Measurements from ENCODE around the gene SGK2.

DNA sequence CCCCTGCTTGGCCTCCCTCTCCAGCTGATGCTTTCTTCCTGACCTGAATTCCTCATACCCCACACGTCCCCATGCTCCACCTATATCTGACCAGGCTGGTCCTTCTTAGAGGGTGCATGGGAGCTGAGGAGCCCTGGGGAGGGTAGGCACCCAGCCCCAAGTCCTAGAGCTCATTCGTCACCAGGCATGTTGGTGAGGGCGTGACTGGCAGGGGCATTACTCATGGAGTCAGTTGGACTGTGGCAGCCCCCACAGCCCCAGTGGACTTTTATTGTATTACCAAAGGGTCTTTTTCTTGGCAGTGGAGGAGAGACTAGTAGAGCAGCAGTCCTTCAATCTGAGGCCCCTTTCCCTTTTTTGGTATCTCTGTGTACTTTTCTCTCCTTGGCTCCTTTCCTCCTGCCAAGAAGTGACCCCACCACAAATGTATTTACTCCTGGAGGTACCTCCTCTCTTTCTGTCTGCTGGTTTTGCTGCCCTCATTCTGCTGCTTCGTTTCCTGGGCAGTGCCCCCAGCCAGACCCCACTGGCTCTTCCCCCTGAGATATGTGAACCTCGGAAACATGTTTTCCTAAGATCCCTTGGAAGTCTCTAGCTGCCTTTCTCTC, 10.4 kb upstream of the SGK2 start:
- TF ChIP-seq, protein P1, sequence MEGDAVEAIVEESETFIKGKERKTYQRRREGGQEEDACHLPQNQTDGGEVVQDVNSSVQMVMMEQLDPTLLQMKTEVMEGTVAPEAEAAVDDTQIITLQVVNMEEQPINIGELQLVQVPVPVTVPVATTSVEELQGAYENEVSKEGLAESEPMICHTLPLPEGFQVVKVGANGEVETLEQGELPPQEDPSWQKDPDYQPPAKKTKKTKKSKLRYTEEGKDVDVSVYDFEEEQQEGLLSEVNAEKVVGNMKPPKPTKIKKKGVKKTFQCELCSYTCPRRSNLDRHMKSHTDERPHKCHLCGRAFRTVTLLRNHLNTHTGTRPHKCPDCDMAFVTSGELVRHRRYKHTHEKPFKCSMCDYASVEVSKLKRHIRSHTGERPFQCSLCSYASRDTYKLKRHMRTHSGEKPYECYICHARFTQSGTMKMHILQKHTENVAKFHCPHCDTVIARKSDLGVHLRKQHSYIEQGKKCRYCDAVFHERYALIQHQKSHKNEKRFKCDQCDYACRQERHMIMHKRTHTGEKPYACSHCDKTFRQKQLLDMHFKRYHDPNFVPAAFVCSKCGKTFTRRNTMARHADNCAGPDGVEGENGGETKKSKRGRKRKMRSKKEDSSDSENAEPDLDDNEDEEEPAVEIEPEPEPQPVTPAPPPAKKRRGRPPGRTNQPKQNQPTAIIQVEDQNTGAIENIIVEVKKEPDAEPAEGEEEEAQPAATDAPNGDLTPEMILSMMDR (conservative IDR thresholded peaks at IDR 0.05; ENCODE audit: low read depth in 2 of 2): no peak
- TF ChIP-seq EZH2 (IDR thresholded peaks at IDR 0.05; ENCODE audit: low read depth, unreplicated experiment): no peak
- TF ChIP-seq, protein P2, sequence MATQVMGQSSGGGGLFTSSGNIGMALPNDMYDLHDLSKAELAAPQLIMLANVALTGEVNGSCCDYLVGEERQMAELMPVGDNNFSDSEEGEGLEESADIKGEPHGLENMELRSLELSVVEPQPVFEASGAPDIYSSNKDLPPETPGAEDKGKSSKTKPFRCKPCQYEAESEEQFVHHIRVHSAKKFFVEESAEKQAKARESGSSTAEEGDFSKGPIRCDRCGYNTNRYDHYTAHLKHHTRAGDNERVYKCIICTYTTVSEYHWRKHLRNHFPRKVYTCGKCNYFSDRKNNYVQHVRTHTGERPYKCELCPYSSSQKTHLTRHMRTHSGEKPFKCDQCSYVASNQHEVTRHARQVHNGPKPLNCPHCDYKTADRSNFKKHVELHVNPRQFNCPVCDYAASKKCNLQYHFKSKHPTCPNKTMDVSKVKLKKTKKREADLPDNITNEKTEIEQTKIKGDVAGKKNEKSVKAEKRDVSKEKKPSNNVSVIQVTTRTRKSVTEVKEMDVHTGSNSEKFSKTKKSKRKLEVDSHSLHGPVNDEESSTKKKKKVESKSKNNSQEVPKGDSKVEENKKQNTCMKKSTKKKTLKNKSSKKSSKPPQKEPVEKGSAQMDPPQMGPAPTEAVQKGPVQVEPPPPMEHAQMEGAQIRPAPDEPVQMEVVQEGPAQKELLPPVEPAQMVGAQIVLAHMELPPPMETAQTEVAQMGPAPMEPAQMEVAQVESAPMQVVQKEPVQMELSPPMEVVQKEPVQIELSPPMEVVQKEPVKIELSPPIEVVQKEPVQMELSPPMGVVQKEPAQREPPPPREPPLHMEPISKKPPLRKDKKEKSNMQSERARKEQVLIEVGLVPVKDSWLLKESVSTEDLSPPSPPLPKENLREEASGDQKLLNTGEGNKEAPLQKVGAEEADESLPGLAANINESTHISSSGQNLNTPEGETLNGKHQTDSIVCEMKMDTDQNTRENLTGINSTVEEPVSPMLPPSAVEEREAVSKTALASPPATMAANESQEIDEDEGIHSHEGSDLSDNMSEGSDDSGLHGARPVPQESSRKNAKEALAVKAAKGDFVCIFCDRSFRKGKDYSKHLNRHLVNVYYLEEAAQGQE (IDR thresholded peaks at IDR 0.05; ENCODE audit: unreplicated experiment): no peak
- TF ChIP-seq EZH2phosphoT487 (IDR thresholded peaks at IDR 0.05; ENCODE audit: unreplicated experiment): no peak
- TF ChIP-seq, protein P3, sequence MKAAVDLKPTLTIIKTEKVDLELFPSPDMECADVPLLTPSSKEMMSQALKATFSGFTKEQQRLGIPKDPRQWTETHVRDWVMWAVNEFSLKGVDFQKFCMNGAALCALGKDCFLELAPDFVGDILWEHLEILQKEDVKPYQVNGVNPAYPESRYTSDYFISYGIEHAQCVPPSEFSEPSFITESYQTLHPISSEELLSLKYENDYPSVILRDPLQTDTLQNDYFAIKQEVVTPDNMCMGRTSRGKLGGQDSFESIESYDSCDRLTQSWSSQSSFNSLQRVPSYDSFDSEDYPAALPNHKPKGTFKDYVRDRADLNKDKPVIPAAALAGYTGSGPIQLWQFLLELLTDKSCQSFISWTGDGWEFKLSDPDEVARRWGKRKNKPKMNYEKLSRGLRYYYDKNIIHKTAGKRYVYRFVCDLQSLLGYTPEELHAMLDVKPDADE (IDR thresholded peaks at IDR 0.05): no peak
- no peak for TF ChIP-seq STAT1 (IDR thresholded peaks at IDR 0.05; ENCODE audit: unreplicated experiment)
- TF ChIP-seq POLR2AphosphoS5 (IDR thresholded peaks at IDR 0.05; ENCODE audit: low read depth): no peak
- TF ChIP-seq ZNF114 (CRISPR knock-in tag; IDR thresholded peaks at IDR 0.05): no peak
- TF ChIP-seq NANOG (IDR thresholded peaks at IDR 0.05; ENCODE audit: borderline replicate concordance): no peak
- no peak for TF ChIP-seq JUNB (IDR thresholded peaks at IDR 0.05; ENCODE audit: unreplicated experiment)
- TF ChIP-seq CREB1 (CRISPR knock-in tag; IDR thresholded peaks at IDR 0.05; ENCODE audit: low read depth): no peak
- TF ChIP-seq, protein P4, sequence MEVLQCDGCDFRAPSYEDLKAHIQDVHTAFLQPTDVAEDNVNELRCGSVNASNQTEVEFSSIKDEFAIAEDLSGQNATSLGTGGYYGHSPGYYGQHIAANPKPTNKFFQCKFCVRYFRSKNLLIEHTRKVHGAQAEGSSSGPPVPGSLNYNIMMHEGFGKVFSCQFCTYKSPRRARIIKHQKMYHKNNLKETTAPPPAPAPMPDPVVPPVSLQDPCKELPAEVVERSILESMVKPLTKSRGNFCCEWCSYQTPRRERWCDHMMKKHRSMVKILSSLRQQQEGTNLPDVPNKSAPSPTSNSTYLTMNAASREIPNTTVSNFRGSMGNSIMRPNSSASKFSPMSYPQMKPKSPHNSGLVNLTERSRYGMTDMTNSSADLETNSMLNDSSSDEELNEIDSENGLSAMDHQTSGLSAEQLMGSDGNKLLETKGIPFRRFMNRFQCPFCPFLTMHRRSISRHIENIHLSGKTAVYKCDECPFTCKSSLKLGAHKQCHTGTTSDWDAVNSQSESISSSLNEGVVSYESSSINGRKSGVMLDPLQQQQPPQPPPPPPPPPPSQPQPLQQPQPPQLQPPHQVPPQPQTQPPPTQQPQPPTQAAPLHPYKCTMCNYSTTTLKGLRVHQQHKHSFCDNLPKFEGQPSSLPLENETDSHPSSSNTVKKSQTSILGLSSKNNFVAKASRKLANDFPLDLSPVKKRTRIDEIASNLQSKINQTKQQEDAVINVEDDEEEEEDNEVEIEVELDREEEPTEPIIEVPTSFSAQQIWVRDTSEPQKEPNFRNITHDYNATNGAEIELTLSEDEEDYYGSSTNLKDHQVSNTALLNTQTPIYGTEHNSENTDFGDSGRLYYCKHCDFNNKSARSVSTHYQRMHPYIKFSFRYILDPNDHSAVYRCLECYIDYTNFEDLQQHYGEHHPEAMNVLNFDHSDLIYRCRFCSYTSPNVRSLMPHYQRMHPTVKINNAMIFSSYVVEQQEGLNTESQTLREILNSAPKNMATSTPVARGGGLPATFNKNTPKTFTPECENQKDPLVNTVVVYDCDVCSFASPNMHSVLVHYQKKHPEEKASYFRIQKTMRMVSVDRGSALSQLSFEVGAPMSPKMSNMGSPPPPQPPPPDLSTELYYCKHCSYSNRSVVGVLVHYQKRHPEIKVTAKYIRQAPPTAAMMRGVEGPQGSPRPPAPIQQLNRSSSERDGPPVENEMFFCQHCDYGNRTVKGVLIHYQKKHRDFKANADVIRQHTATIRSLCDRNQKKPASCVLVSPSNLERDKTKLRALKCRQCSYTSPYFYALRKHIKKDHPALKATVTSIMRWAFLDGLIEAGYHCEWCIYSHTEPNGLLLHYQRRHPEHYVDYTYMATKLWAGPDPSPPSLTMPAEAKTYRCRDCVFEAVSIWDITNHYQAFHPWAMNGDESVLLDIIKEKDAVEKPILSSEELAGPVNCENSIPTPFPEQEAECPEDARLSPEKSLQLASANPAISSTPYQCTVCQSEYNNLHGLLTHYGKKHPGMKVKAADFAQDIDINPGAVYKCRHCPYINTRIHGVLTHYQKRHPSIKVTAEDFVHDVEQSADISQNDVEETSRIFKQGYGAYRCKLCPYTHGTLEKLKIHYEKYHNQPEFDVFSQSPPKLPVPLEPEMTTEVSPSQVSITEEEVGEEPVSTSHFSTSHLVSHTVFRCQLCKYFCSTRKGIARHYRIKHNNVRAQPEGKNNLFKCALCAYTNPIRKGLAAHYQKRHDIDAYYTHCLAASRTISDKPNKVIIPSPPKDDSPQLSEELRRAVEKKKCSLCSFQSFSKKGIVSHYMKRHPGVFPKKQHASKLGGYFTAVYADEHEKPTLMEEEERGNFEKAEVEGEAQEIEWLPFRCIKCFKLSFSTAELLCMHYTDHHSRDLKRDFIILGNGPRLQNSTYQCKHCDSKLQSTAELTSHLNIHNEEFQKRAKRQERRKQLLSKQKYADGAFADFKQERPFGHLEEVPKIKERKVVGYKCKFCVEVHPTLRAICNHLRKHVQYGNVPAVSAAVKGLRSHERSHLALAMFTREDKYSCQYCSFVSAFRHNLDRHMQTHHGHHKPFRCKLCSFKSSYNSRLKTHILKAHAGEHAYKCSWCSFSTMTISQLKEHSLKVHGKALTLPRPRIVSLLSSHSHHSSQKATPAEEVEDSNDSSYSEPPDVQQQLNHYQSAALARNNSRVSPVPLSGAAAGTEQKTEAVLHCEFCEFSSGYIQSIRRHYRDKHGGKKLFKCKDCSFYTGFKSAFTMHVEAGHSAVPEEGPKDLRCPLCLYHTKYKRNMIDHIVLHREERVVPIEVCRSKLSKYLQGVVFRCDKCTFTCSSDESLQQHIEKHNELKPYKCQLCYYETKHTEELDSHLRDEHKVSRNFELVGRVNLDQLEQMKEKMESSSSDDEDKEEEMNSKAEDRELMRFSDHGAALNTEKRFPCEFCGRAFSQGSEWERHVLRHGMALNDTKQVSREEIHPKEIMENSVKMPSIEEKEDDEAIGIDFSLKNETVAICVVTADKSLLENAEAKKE (CRISPR knock-in tag; IDR thresholded peaks at IDR 0.05): no peak
- no peak for TF ChIP-seq ZNF331 (CRISPR knock-in tag; IDR thresholded peaks at IDR 0.05; ENCODE audit: low read depth)

Measured in GM23338 (cell line).